Amygdala (tissue), 56 donors: ENCODE measurements around the gene CYFIP1.

Source experiments
- DNase-seq, 56 donors: peaks; one replicate each; lab custom pipeline; 2025; lab: John Stamatoyannopoulos, UW

The CYFIP1 gene

DNA sequence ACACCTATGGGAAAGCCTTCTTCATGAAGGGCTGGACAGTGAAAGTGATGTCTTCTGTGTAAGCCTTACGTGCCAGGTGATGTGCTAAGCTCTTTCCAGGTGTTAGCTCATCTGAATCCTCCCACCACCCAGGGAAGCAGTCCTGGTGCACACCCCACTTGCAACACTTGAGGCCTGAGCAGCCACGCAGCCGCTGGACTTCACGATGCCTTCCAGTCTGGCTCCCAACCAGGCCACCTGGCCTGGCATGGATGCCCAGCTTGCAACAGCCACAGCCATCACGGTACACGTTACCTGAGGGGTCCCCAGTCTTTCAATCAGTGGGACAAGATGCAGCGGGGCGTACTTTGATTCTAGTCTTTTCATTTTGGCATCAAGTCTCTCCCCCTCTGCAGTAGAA lies 105.9 kb downstream of the CYFIP1 start:
- DNase-seq, result no peak

DNA sequence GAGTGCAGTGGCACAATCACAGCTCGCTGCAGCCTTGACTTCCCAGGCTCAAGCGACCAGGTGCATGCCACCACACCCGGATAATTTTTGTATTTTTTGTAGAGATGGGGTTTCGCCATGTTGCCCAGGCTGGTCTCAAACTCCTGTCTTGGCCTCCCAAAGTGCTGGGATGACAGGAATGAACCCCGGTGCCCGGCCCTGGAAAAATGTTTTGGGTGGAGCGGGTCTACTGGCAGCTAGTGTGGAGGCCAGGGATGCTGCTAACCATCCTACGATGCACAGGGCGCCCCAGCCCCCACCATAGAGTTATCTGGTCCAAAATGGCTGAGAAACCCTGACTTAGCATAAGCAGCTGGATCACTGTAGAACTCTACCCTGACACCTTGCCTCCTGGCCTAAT lies 106.3 kb downstream of the CYFIP1 start:
- DNase-seq, result no peak

DNA sequence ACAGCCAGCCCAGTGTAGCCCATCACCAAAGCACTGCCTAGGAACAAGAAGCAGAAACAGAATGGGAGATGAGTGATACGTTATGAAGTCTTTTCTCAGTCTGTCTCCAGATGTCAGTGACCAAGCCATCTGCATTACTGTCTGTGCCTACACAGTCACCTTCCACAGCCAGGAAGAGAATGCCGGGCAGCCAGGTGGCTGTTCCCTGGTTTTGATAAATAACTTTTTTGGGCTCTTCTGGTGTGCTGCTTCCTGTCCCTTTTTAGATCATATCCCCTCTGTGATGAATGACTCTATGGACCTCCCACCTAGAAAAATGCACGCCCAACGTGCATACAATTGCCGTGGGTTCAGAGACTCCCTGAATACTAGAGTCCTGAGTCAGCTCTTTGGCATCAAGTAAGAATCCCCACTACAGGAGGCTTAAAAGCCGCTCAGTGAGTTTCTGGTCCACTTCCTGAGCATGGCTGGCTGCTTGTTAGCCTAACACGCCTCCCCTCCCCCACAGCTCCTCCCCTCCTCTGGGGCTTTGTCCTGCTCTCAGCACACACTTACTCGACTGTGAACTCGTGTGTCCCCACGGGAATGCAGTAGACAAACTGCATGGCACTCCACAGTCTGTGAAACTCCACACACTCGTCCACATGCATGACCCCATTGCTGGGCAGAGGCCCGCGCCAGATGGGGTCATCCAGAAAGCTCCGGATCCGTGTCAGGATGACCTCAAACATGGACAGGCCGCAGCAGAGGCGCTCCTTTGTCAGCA lies 107.0 kb downstream of the CYFIP1 start:
- no peak for DNase-seq

DNA sequence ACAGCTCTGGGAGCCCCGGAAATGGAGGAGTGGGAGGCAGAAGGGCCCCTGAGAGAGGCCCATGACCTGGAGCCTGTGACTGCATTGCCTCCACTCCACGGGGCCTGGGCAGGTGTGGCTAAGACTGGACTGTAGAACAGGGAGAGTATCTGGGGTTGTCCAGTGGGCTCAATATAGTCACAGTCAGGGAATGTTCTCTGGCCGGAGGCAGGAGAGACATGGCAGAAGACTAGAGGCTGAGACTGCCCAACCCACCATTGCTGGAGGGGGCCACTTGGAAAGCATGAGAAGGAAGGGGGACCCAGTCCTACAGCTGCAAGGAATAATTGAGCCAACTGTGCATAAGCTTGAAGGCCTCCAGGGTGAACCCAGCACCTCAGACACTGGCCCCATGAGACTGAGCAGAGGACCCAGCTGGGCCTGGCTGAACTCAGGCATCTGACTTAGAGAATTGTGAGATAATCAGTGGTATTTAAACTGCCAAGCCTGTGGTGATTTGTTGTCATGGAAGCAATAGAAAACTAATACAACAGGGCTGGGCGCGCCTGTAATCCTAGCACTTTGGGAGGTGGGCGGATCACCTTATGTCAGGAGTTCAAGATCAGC lies 108.6 kb downstream of the CYFIP1 start:
- no peak for DNase-seq

DNA sequence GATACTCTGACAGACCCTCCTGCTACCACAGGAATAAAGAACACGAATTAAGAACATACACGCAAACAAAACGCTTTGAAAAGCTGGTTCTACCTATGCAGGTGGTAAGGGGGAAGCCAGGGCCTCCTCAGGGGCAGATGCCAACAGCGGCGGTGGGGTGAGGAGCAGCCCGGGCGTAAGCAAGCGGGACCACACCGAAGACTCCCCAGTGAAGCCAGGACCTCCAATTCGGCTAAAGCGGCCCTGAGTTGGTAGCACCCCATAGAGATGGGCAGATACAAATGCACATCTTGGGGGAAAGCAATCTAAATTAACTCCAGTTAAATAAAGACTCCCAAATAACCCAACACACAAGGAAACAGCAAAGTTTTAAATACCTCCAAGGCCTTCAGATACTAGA lies 109.3 kb downstream of the CYFIP1 start:
- DNase-seq, result no peak

DNA sequence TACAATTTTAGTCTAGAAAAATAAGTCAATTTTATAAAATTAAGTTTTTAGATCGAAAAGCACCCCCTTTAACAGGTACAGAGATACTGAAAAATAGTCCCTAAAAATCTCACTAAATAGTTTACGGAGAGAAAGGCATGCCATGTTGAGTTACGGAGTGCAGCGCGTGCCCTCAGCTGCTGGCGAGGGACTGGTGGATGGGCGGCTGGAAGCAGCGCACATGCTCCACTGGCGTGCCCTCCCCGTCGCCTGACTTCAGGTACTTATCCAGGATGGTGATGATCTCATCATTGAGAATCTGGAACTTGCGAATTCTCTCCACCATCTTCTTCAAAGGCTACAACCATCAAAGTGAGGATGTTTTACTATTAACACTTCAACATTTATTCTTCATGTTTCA lies 110.3 kb downstream of the CYFIP1 start:
- no peak for DNase-seq

DNA sequence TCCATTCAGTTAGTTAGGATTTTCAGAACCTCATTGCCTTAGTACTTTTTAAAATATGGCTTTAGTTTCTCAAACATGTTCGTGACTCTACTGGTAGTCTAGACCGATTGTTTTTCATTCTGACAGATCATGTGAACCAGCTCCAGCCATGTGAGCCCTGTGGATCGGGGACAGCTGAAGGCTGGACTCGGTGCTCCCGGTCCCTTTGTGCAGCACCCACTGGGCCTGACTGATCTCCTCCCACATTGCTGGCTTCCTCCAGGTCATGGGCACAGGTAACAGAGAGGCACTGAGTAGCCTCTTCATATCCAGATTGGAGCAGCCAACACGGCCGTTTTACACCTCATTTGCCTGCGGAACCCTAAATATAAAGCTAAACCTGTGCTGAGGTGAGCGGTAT lies 111.2 kb downstream of the CYFIP1 start:
- no peak for DNase-seq

DNA sequence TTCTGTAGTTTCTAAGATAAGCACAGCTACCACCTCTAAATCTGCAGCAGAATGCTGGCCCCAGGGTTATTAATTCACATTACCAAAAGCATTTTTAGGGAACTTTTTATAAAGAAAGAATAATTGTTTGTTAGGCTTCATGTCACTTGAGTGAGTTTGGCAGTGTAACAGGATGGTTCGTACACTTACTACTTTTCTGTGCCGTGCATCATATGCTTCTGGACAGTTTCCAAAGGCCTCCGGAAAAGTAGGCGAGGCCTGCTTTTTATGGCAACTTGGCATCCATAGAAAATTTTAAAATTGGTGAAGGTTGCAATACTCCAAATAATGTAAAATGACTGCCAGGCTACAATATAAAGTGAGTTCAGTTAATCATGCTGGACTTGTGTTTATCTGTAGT lies 111.7 kb downstream of the CYFIP1 start:
- DNase-seq, result no peak

DNA sequence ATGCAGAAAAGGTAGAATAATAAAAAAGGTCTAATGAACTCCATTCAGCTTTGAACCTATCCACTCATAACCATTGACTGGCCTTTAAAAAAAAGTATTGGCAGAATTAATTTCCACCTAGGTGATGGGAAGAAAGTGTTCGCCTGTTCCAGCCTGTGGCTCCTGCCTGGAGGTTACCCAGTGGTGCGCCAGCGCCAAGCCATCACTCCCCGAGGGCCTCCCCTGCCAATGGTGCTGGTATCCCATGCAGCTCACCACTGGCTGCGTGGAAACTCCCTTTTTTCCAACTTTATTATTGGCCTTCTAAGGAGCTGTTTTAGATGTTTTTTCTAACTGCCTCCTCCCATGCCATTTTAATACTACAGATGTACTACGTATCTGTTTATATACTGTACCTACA lies 112.3 kb downstream of the CYFIP1 start:
- DNase-seq, result no peak

DNA sequence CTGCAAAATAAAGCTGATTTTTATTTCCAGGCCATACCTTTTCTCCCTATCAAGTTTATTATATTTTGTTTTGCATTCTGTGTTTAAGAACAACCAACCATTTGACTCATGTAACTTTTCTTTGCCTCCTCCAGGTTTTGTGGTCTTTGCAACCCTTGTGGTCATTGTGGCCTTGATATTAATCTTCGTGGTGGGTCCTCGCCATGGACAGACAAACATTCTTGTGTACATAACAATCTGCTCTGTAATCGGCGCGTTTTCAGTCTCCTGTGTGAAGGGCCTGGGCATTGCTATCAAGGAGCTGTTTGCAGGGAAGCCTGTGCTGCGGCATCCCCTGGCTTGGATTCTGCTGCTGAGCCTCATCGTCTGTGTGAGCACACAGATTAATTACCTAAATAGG lies 114.1 kb downstream of the CYFIP1 start:
- no peak for DNase-seq

DNA sequence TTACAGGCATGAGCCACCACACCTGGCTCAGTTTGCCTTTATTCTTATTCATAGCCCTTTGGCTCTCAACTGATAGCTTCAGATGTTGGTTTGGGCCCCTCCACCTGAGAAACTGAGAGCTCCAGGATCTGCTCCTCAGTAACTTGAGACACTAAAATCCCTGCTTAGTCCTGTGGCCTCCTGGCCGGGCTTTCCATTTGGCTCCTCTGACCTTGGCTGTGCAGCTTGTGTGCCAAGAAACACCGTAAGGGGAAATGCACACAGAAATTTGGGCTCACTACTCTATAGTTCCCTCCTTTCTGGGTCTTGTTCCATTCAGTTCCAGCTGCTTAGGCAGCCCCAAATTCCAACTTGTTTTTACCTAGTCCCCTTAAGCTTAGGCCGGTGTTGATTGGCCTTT lies 116.8 kb downstream of the CYFIP1 start:
- DNase-seq, result no peak

DNA sequence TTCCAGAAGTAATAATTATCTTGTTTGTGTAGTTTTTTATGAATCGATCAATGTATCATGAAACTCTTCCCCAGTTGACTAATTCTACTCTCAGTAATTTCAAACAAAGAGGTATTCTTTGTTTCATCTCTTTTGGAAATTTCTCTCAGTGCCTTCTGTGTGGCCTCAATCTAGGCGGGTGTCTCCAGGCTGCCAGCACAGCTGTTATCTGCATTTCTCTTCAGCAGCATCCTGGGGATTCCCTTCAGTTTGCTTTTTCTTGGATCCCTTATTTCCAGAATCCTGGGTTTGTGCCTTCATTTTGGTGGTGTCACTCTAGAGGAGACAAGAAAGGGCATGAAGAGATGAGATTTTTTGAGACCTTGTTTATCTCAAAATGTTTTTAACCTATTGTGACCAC lies 119.0 kb downstream of the CYFIP1 start:
- peak in 1 of 56 donors; percentile 8 for DNase-seq

DNA sequence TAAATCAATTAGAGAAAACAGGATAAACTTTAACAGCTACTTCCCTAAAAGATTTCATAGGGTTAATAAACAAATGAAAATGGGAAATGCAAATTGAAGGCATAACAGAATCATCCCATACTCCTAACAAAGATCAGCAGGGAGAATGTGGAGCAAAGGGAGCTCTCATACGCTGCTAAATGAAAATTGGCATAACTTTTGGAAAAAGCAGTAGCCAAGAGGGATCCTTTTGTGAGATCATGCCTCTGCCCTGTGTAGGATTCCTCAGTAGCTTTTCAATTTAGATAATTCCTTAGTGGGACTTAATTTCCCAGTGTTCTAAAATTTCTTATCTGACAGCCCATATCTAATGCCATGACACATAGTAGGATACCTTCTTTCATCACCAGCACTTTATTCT lies 123.5 kb downstream of the CYFIP1 start:
- DNase-seq, result no peak

DNA sequence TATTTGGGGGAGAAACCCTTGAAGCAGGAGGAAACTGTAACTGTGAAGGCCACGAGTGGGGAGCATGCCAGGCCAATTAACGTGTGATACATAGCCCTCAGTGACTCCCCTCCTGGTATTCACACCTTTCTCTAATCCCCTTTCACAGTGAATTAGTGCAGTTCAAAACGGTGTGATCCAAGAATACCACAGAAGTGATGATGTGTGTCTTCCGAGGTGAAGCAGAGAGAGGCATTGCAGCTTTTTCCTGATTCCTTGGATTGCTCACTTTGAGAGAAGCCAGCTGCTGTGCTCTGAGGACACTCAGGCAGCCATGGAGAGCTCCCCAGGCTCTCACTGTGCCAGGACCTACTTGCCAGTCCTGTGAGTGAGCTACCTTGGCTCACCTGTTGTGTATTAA lies 124.4 kb downstream of the CYFIP1 start:
- no peak for DNase-seq

DNA sequence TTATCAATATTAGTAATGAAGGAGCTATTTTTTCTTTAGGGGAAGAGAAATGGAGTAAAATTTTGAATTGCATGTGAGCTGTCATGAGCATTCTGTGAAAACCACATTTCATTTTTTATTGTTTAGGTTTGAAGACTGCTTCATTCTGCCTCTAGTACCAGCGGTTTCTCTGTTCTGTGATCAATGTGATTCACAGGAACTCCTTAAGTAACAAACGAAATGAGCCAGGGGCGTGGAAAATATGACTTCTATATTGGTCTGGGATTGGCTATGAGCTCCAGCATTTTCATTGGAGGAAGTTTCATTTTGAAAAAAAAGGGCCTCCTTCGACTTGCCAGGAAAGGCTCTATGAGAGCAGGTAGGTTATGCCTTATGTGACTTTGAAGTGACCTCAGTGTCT lies 128.7 kb downstream of the CYFIP1 start:
- no peak for DNase-seq

DNA sequence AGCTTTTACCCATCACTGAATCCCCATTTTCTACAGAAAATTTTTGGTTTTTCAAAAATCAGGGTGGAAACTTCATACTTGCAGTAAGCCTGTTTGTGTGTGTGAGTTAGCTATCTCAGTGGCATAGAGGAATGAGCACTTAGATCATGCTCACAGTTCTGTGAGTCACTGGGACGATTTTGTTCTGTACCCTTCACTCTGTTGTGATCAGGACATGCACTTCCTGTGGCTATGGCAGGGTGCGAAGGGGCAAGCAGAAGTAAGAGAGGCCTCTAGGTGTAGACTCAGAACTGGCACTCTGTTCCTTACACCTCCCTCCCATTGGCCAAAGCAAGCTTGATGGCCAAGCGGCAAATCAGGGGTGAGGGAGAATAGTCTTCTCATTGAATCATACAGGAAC lies 130.1 kb downstream of the CYFIP1 start:
- DNase-seq, result no peak

DNA sequence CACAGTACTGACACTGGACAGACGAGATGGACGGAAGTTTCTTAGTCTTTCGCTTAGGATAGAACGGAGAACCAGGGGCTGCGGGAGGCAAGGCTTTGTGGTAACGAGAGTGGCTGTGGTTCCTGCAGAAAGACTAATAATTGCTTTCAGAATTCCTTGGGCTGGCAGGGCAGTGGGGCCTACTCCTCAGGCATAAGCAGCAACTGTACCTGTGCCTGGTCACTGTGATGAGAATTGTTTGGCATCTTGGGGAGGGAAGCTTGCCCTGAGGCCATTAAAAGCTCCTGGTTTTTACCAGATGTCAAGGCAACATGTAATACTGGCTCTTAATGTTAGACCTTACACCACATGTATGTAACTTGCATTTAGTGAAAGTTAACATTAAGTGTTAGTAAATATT lies 134.1 kb downstream of the CYFIP1 start:
- DNase-seq, result no peak

DNA sequence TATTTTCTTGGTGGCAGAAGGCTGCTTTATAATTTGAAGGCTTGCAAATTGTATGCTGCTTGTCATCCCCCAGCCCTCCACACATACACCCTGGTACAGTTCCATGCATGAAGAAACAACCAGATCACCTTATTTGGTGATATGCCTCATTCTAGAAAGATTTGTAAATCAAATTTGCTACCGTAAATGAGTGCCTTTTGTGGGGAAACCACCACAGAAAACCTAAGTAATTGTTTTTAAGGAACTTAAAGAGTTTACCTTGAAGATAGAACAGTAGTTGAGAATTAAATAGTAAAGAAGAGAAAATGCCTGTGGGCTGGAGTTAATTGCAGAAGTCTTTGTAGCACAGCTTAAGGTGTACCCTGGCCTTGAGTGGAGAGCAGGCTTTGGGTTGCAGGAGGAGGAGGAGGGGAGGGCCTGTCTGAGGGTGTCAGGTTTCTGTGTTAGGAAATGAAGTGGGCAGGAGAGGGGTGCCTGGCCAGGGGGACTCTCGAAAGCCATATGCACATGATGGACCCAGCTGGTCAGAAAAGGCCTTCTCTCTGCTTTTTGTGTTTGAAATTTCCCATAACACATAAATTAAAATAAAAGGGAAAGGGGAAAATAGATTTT lies 134.8 kb downstream of the CYFIP1 start:
- DNase-seq, result no peak

DNA sequence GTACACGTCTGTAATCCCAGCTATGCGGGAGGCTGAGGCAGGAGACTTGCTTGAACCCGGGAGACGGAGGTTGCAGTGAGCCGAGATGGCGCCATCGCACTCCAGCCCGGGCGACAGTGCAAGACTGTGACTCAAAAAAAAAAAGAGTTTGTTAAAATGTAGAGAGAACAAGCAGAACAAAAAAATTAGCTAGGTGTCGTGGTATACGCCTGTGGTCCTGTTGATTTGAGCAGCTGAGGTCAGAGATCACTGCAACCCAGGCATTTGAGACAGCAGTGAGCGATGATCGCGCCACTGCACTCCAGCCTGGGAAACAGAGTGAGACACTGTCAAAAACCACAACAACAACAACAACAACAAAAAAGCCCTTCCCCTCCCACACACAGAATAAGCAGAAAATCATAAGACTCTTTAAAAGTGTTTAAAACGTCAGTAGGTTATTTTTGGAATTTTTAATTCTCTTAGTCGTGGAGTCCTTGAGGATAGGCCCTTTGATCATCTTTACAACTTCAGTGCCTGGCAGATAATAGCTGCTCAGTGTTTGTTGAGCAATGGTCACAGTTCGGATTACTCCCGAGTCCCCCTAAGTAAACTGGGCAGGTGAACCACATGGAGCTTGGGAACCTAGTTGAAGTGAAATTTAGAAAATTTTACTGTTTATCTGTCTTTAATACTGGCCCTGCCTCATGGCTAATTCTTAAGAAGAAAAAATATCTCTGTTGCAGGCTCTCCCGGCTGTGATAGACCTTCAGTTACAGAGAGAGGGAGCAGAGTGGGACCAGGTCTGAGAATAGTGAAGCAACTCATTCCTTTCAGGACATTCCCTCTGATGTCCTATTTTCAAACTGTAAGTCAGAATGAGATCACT lies 135.5 kb downstream of the CYFIP1 start:
- DNase-seq, result no peak

DNA sequence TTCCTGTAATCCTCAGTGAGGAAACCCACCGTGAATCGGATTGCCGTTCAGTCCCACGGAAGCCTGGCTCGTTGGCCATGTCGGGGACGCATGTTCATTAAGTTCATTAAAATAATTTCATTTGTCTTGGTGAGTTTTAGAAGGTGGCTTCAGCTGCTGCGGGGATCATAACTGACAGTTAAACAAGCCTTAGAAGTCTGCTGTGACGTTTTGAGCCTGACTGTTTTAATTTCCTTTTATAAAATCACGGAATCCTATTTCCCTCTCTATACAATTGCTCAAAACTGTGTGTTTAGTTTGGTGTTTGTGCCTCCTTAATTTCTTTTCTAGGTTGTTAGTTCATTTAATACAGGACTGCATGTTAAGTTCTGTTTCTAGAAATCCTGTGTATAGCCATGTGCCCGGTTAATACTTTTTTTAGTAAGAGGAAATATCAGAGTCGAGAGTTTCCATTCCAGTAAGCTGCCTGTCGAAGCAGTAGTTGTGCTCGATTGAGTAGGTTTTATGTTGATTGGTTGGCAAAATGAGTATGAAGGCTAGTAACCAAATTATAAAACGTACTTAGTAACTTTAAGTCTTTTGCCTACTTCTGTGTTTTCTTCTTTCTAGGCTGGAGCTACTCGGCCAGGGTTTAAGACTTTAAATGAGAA lies 141.0 kb downstream of the CYFIP1 start:
- DNase-seq, result no peak
